Measurements from ENCODE around the gene ZNF431. TPM values are rescaled to one million over a fixed set of nuclear protein-coding genes. Genes with fewer than 3 reads are reported as not detected.

ZNF431 gene
- total RNA-seq, 5 donors from 2014 or later (not counting 1 experiment from before 2014, with no cell fraction given), result 24.3 to 35.0 (median 26.0) TPM

- Histone ChIP-seq H3K27ac (ENCODE audit: low read length) (no peak overlapping the region), H3K4me3 (ENCODE audit: control insufficient read depth in 1 of 2, extremely low read depth in 1 of 2, low read length in 1 of 2) (no peak overlapping the region)
- POLR2A ChIA-PET, result no interaction called here
Observed at GRCh38 chr19:21128901-21129698, 12.7 kb upstream of the ZNF431 start.

GRCh38 chr19:21130097-21130775, 11.6 kb upstream of the ZNF431 start:
- H3K4me3 Mint-ChIP-seq, result no peak overlapping the region
- H3K9me3 Mint-ChIP-seq, result peaks cover 3 to 21% (median 13%) of the 10 kb centered on the region in 3 donors
- H3K27me3 ChIP-seq (replicated peaks in 1 of 2; ENCODE audit: control insufficient read depth in 2 of 2, extremely low read depth in 1 of 2, insufficient read depth in 2 of 2, low read length in 1 of 2), result peaks cover 0 to 2% of the 10 kb centered on the region in 2 experiments
- DNase-seq (no peak), ATAC-seq (replicated peaks in 1 of 4) (no peak)
- H3K9me3 ChIP-seq, result no peaks in the 10 kb centered on the region
- CTCF ChIA-PET, result no interaction called here
- H3K36me3 Mint-ChIP-seq, result peaks cover 7% of the 10 kb centered on the region
- H3K36me3 ChIP-seq (ENCODE audit: control insufficient read depth in 2 of 2, extremely low read depth in 1 of 2, insufficient read depth in 1 of 2, low read length in 1 of 2), result no peaks in the 10 kb centered on the region
- H3K4me1 ChIP-seq (ENCODE audit: control insufficient read depth in 1 of 2, extremely low read depth in 1 of 2, insufficient read depth in 2 of 2, low read length in 2 of 2), result peaks cover 0 to 2% of the 10 kb centered on the region in 2 experiments
- WGBS (ENCODE audit: insufficient coverage), result no CpG with 5 or more reads among the region's 3 CpGs
- H3K4me3 ChIP-seq (ENCODE audit: control insufficient read depth in 1 of 2, extremely low read depth in 1 of 2, low read length in 1 of 2), result no peak overlapping the region
- H3K27ac ChIP-seq (ENCODE audit: low read length), result no peak overlapping the region
- H3K27me3 Mint-ChIP-seq, result peaks cover 6 to 14% of the 10 kb centered on the region in 2 donors
- H3K4me1 Mint-ChIP-seq, result no peaks in the 10 kb centered on the region
- POLR2A ChIA-PET, result no interaction called here
- H3K27ac Mint-ChIP-seq, result no peak overlapping the region

More at GRCh38 chr19:21128901-21129698, 12.7 kb upstream of the ZNF431 start:
- peaks cover 0 to 2% of the 10 kb centered on the region in 2 experiments for H3K4me1 ChIP-seq (ENCODE audit: control insufficient read depth in 1 of 2, extremely low read depth in 1 of 2, insufficient read depth in 2 of 2, low read length in 2 of 2)
- peaks cover 3 to 21% (median 14%) of the 10 kb centered on the region in 3 donors for H3K9me3 Mint-ChIP-seq
- no peak overlapping the region for H3K27ac Mint-ChIP-seq
- H3K4me1 Mint-ChIP-seq, result no peaks in the 10 kb centered on the region
- H3K36me3 Mint-ChIP-seq, result peaks cover 7% of the 10 kb centered on the region
- no peak overlapping the region for H3K4me3 Mint-ChIP-seq
- DNase-seq (no peak), ATAC-seq (replicated peaks in 1 of 4) (no peak)
- H3K27me3 ChIP-seq (replicated peaks in 1 of 2; ENCODE audit: control insufficient read depth in 2 of 2, extremely low read depth in 1 of 2, insufficient read depth in 2 of 2, low read length in 1 of 2), result peaks cover 0 to 2% of the 10 kb centered on the region in 2 experiments
- 75% methylated on average over 6 of the region's 6 CpGs for WGBS (ENCODE audit: insufficient coverage)
- CTCF ChIA-PET, result no interaction called here
- H3K9me3 ChIP-seq, result no peaks in the 10 kb centered on the region
- H3K36me3 ChIP-seq (ENCODE audit: control insufficient read depth in 2 of 2, extremely low read depth in 1 of 2, insufficient read depth in 1 of 2, low read length in 1 of 2), result no peaks in the 10 kb centered on the region
- peaks cover 5 to 10% of the 10 kb centered on the region in 2 donors for H3K27me3 Mint-ChIP-seq

GRCh38 chr19:21133633-21134032, 8.2 kb upstream of the ZNF431 start:
- 60% methylated on average over 1 of the region's 1 CpG for whole genome bisulfite sequencing (ENCODE audit: insufficient coverage)
- H3K9me3 ChIP-seq, result no peaks in the 10 kb centered on the region
- peaks cover 6 to 14% of the 10 kb centered on the region in 2 donors for H3K27me3 Mint-ChIP-seq
- H3K36me3 Mint-ChIP-seq, result peaks cover 3% of the 10 kb centered on the region
- no peak overlapping the region for H3K4me3 ChIP-seq (ENCODE audit: control insufficient read depth in 1 of 2, extremely low read depth in 1 of 2, low read length in 1 of 2)
- no peak overlapping the region for H3K27ac ChIP-seq (ENCODE audit: low read length)
- no peaks in the 10 kb centered on the region for H3K4me1 Mint-ChIP-seq
- no peak overlapping the region for H3K27ac Mint-ChIP-seq
- no peaks in the 10 kb centered on the region for H3K36me3 ChIP-seq (ENCODE audit: control insufficient read depth in 2 of 2, extremely low read depth in 1 of 2, insufficient read depth in 1 of 2, low read length in 1 of 2)
- H3K4me1 ChIP-seq (ENCODE audit: control insufficient read depth in 1 of 2, extremely low read depth in 1 of 2, insufficient read depth in 2 of 2, low read length in 2 of 2), result peaks cover 0 to 2% of the 10 kb centered on the region in 2 experiments
- H3K4me3 Mint-ChIP-seq, result no peak overlapping the region
- ChIA-PET CTCF (no interaction called here), POLR2A (interaction anchor here in 1 of 2 donors (0.6 kb wide), 1 partner anchor 183 kb away, joined by 4 read pairs; no protein-coding TSS in a partner anchor)
- peaks cover 0 to 2% of the 10 kb centered on the region in 2 experiments for H3K27me3 ChIP-seq (replicated peaks in 1 of 2; ENCODE audit: control insufficient read depth in 2 of 2, extremely low read depth in 1 of 2, insufficient read depth in 2 of 2, low read length in 1 of 2)
- no peak for DNase-seq
- H3K9me3 Mint-ChIP-seq, result peaks cover 0 to 9% (median 4%) of the 10 kb centered on the region in 3 donors
- ATAC-seq (replicated peaks in 1 of 4), result no peak

GRCh38 chr19:21134934-21135366, 6.9 kb upstream of the ZNF431 start:
- 33% methylated on average over 1 of the region's 2 CpGs for WGBS (ENCODE audit: insufficient coverage)
- no peaks in the 10 kb centered on the region for H3K9me3 ChIP-seq
- Mint-ChIP-seq H3K27ac (no peak overlapping the region), H3K27me3 (peaks cover 6 to 14% of the 10 kb centered on the region in 2 donors), H3K36me3 (peaks cover 3% of the 10 kb centered on the region), H3K4me1 (peaks cover 0 to 2% (median 0%) of the 10 kb centered on the region in 3 donors), H3K4me3 (no peak overlapping the region), H3K9me3 (peaks cover 0 to 7% (median 4%) of the 10 kb centered on the region in 3 donors)
- DNase-seq (no peak), ATAC-seq (replicated peaks in 1 of 4) (no peak)
- POLR2A ChIA-PET, result no interaction called here
- peaks cover 0 to 2% of the 10 kb centered on the region in 2 experiments for H3K27me3 ChIP-seq (replicated peaks in 1 of 2; ENCODE audit: control insufficient read depth in 2 of 2, extremely low read depth in 1 of 2, insufficient read depth in 2 of 2, low read length in 1 of 2)
- no peak overlapping the region for H3K27ac ChIP-seq (ENCODE audit: low read length)
- H3K4me1 ChIP-seq (ENCODE audit: control insufficient read depth in 1 of 2, extremely low read depth in 1 of 2, insufficient read depth in 2 of 2, low read length in 2 of 2), result no peaks in the 10 kb centered on the region
- H3K4me3 ChIP-seq (ENCODE audit: control insufficient read depth in 1 of 2, extremely low read depth in 1 of 2, low read length in 1 of 2), result no peak overlapping the region
- no peaks in the 10 kb centered on the region for H3K36me3 ChIP-seq (ENCODE audit: control insufficient read depth in 2 of 2, extremely low read depth in 1 of 2, insufficient read depth in 1 of 2, low read length in 1 of 2)
- CTCF ChIA-PET, result no interaction called here

DNA sequence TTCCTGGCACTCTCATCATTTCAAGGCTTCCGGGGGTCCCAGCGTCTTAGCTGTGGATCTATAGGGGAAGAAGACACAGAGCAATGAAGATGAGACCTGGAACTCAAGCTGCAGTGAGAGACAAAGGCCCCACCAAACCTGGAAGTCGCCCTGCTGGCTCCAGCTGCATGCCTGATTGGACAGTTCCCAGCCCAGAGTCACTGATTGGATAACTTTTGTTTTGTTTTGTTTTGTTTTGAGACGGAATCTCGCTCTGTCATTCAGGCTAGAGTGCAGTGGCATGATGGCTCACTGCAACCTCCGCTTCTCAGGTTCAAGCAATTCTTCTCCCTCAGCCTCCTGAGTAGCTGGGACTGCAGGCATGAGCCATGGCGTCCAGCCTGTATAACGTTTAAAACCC, 6.4 kb upstream of the ZNF431 start:
- Mint-ChIP-seq H3K4me1 (peaks cover 0 to 5% (median under 1%) of the 10 kb centered on the region in 3 donors), H3K4me3 (no peak overlapping the region), H3K27me3 (peaks cover 6 to 14% of the 10 kb centered on the region in 2 donors), H3K9me3 (peaks cover 0 to 2% (median 1%) of the 10 kb centered on the region in 3 donors), H3K36me3 (peaks cover under 1% of the 10 kb centered on the region), H3K27ac (no peak overlapping the region)
- no peak for ATAC-seq (replicated peaks in 1 of 4)
- no peaks in the 10 kb centered on the region for H3K9me3 ChIP-seq
- ChIA-PET POLR2A (no interaction called here), CTCF (no interaction called here)
- 59% methylated on average over 3 of the region's 8 CpGs for WGBS (ENCODE audit: insufficient coverage)
- no peaks in the 10 kb centered on the region for H3K27me3 ChIP-seq (replicated peaks in 1 of 2; ENCODE audit: control insufficient read depth in 2 of 2, extremely low read depth in 1 of 2, insufficient read depth in 2 of 2, low read length in 1 of 2)
- no peak overlapping the region for H3K27ac ChIP-seq (ENCODE audit: low read length)
- no peaks in the 10 kb centered on the region for H3K4me1 ChIP-seq (ENCODE audit: control insufficient read depth in 1 of 2, extremely low read depth in 1 of 2, insufficient read depth in 2 of 2, low read length in 2 of 2)
- H3K36me3 ChIP-seq (ENCODE audit: control insufficient read depth in 2 of 2, extremely low read depth in 1 of 2, insufficient read depth in 1 of 2, low read length in 1 of 2), result no peaks in the 10 kb centered on the region
- H3K4me3 ChIP-seq (ENCODE audit: control insufficient read depth in 1 of 2, extremely low read depth in 1 of 2, low read length in 1 of 2), result no peak overlapping the region
- DNase-seq, result no peak

DNA sequence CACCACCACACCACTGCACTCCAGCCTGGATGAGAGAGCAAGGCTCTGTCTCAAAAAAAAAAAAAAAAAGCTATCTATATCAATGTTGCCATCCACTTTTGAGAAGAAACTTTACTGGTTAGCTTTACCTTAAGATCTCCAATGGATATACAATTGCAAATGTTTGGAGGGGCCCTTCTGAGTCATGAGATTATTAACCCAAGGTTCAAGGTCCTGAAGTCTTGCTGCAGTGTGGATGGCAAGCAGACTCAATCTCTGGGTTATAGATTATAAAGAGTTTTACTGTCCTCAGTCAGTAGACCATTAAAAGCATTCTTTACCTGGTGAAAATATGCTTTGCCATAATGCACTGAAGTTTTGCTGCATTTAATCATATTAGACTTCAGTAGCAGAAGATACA, 3.7 kb upstream of the ZNF431 start:
- ChIA-PET POLR2A (interaction anchor here (0.6 kb wide), 3 partner anchors 44 to 1058 kb away, joined by 4 to 5 read pairs (median 5); no protein-coding TSS in a partner anchor), CTCF (interaction anchor here in 1 of 2 donors (0.6 kb wide), 1 partner anchor 1389 kb away, joined by 3 read pairs; no protein-coding TSS in a partner anchor)
- peaks cover 16 to 23% (median 21%) of the 10 kb centered on the region in 3 donors for H3K4me1 Mint-ChIP-seq

More for the DNA sequence above, 3.7 kb upstream of the ZNF431 start:
- Histone ChIP-seq H3K4me3 (ENCODE audit: control insufficient read depth in 1 of 2, extremely low read depth in 1 of 2, low read length in 1 of 2) (no peak overlapping the region), H3K9me3 (no peaks in the 10 kb centered on the region), H3K4me1 (ENCODE audit: control insufficient read depth in 1 of 2, extremely low read depth in 1 of 2, insufficient read depth in 2 of 2, low read length in 2 of 2) (peaks cover 4 to 6% of the 10 kb centered on the region in 2 experiments), H3K36me3 (ENCODE audit: control insufficient read depth in 2 of 2, extremely low read depth in 1 of 2, insufficient read depth in 1 of 2, low read length in 1 of 2) (no peaks in the 10 kb centered on the region), H3K27ac (ENCODE audit: low read length) (no peak overlapping the region), H3K27me3 (replicated peaks in 1 of 2; ENCODE audit: control insufficient read depth in 2 of 2, extremely low read depth in 1 of 2, insufficient read depth in 2 of 2, low read length in 1 of 2) (no peaks in the 10 kb centered on the region)
- ATAC-seq (replicated peaks in 1 of 4) (no peak), DNase-seq (no peak)
- Mint-ChIP-seq H3K27ac (no peak overlapping the region), H3K27me3 (peaks cover 3 to 14% of the 10 kb centered on the region in 2 donors), H3K36me3 (peaks cover 5% of the 10 kb centered on the region), H3K4me3 (no peak overlapping the region), H3K9me3 (no peaks in the 10 kb centered on the region)

Measured in T-cell (primary cell).